8988T (cell line): ENCODE data around the gene TUBA3D.
"Not testable (repeated sequence)": the region's sequence is repeated elsewhere in the genome, so short reads cannot be mapped to it uniquely, and the experiment has no call there.

Experiments used
- DNase-seq: peaks from one replicate; pipeline ENCODE4 v3.0.0; 2011

TUBA3D gene

DNA sequence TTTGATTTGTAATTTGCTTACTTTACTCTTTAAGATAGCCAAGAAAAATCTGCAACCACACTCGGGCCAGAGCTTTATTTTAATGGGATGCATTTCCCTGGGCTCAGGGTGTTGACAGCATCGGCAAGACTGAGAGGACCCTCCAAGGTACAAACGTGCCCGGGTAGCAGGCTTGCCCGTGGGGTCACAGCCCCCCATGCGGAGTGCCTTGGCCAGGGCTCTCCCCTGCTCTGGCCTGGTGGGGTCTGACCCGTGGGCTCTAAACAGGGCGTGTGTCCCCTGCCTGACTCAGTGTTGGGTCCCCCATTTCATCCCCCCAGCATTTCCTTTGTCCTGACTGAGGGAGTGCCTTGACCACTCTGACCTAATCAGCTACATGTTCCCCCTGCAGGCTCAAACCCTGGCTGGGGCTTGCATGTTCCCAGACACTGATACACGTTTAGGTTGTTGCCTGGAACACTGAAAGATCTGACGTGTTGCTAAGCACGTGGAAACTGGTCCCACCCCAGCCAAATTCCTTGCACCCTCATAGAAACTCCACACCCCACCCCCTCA lies 9.1 kb downstream of the TUBA3D start:
- DNase-seq: not testable (repeated sequence)

DNA sequence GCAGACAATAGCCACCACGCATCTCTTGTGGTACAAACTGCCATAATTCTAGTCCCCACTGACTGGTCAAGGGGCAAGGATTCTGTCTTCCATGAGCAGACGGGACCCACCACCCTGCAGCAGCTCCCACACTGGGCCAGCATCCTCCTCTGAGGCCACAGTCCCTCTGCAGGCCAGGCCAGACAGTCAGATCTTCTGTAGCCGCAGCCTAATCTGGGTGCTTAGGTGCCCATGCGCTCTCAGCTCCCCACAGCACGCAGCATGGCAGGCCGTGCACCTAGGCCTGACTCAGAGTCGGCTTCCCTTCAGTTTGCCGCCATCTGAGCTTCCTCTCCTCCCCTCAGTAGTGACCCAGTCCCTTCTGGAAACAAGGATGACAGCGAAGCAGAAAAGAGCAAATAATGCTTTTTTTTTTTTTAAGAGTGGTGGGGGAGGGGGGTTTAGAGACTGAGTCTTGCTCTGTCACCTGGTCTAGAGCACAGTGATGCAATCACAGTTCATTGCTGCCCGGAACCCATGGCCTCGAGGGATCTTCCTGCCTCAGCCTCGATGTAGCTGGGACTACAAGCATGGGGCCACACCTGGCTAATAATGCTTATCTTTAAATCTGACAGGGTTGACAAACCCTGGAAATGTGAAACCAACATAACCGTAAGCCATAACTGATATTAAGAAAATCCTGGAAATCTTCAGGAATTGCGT lies 10.4 kb downstream of the TUBA3D start:
- not testable (repeated sequence) for DNase-seq

DNA sequence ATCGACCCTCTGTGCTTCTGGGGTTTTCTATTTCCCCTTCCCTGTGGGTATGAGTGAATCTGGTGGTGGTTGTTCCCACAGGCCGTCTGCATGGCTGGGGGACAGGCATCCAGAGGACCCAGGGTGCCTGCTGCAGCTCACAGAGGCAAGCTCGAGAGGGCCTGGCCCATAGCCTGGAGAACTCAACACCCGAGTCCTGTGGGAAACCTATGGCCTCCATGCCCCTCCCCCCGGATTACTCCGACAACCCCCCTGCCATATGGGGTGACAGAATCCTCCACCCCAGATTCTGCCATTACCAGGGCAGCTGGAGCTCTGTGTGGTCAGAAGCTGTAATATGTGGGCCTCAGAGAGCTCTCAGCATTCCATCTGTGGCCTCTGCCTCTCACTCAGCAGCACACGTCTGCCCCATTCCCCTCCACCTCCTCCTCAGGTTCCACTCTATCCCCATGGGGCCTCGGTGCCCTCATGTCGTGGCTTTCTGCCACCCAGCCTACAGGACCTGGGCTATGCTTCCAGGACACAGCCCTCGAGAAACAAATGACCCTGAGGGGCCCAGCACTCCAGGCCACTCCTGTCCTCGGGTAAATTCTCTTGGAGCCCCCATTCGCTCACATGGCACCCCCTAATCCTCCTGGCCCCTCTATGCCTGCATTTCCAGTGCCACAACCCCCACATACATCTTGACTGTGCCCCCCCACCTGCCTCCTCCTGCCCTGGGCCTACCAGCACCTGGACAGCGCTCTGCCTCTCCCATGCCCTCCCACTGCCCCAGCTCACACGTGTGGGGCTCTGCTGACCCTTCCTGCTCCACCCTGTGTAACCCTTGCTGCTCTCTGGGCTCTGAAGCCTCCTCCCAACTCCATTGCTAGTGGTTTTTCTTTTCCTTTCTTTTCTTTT lies 12.6 kb downstream of the TUBA3D start:
- no peak for DNase-seq

DNA sequence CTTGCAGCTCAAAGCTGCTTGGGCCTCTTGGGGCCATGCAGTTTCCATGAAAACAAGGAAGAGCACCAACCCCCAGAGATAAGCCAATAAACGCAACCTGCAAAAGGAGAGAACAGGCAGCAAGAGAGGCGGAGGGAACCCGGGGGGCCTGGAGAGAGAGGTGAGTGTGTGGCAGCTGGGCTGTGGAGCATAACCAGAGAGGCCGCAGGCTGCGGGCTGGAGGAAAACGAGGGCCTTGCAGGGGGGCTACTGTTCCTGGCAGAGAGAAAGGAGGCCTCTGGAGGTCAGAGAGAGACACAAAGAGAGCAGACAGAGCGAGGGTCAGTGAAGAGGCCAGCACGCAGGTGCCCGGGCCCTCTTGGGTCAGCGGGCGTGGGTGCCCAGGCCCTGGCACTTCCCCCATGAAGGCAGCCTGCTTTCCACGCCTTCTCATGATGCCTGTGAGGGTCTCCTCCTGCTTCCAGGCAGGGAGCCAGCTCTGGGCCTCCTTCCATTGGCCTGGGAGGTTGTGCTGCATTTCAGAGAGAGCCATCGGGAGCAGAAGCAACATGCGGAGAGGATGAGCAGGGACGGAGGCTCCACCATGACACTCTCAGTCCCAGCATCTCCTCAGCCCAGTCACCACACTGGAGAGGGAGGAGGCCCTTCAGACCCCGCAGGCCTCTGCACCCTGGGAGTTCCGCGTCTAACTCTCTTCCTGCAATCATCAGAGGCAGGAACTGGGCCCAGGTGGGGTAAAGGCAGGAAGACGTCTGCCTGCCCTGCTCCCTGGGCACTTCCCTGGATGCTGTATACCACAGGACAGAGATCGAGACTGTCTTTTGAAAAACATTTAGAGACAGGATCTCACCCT lies 14.9 kb downstream of the TUBA3D start:
- DNase-seq: not testable (repeated sequence)

DNA sequence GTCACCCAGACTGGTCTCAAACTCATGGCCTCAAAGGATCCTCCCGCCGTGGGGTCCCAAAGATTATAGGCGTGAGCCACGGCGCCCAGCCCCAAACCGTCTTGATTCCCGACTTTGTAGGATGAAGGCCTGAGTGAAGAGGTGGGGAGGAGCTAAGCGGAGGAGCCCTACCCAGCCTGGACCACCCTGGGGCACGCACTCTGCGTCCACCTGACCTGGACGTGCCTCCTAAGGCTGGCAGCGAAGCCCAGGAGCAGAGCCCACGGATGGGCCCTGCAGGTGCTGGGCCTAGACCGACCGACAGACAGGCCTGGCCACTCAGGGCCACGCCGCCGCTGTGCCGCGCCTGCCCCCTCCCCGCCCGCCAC lies 15.5 kb downstream of the TUBA3D start:
- not testable (repeated sequence) for DNase-seq

DNA sequence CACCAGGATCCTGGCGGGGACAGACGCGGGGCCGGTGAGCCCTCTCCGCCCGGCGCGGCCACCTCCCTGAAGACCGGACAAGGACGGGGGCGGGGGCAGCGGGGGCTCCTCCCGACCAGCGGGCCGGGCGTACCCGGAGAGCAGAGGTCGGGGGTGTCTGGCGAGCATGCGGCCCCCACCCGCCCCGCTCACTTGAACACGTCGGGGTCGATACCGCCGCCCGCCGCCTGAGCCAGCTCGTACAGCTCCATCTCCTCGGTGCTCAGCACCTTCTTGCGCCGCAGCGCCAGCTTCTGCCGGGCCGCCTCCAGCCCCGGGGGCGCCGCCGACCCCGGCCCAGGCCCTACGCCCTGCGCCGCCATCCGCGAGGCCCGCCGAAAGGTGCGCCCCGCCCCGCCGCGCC lies 16.1 kb downstream of the TUBA3D start, which contains the start of gene MZT2A:
Gene MZT2A (minus strand): TSS at position 383 of the 403 bp plus-strand sequence. CDS start 21 bp downstream, at position 362.
- DNase-seq: not testable (repeated sequence)

DNA sequence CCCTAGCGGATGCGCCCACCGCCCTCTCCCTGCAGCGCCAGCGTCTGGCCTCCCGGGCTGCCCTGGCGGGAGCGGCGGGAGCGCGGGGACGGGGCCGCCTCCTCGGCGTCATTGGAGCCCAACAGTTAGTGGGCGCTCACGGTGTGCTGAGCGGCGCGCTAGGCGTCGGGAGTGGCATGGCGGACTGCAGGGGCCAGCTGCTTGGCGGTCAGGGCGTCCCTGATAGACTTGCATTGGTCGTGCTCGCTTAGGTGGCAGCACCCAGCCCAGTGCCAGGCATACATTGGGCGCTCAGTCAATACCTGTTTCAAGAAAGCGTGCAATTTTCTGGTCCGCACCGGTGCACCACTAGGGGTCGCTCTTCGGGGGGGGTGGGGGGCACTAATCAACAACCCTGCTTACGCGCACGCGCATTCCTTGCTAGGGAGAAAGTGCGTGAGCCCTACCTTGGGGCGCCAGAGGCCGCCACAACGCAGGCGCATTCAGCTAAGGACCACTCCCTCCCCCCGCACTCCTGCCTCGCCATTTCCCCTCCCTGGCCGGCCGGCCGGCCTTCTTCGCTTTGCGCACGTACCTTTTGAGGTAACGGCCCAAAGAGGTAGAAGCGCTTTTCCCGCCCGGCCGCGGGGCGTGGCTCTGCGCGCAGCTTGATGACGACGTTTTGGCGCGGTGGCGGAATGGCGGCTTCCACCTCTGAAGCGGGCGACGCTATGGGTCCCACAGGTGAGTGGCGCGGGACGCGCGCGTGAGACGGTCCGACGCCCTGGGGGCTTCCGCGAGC lies 16.7 kb downstream of the TUBA3D start:
- DNase-seq: peak; percentile 91

DNA sequence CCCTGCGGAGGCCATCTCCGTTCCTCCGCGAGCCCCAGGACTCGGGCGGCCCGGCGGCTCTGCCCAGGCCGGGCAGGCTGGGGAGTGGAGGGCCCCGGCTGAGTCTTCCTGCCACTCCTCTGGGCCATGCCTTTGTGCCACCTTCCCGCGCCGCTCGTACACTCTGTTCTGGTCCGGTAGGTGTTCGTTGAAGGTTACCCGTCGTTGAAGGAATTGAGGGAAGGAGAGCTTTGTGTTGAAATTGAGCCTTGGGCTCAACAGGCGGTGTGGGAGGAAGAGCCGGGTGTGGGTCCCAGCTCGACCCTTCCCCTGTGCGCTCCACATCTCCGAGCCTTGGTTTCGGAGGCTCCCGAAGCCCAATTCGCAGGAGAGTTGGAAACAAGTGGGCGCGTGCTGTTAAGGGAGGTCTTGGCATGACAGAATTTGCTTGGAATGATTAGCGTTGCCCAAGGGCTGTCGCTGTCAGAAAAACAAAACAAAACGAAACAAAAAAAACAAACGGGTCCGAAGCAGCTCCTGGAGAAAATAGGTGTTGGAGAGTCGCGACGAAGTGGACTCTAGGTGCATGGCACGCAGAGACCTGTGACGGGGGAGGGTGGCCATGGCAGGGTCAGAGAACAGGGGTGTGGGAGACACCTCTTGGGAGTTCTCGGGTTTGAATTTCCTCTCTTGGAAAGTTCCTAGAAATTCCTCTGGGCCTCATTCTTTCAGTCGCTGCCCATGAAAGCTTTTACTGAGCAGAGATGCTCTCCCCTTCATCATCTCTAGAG lies 17.5 kb downstream of the TUBA3D start:
- DNase-seq: no peak

DNA sequence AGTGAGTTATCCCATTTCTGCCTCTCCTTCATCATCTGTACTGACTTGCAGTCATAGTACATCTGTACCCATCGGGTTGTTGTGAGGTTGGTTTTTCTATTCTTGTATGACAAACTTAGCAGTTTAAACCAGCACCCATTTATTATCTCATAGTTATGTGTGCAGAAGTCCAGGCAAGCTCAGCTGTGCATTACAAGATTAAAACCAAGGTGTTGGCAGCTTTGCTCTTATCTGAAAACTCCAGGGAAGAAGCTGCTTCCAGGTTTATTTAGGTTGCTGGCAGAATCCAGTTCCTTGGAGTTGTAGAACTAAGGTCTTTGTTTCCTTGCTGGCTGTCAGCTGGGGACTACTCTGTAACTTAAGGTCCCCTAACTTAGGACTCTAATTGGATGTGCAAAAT lies 19.6 kb downstream of the TUBA3D start:
- not testable (repeated sequence) for DNase-seq

DNA sequence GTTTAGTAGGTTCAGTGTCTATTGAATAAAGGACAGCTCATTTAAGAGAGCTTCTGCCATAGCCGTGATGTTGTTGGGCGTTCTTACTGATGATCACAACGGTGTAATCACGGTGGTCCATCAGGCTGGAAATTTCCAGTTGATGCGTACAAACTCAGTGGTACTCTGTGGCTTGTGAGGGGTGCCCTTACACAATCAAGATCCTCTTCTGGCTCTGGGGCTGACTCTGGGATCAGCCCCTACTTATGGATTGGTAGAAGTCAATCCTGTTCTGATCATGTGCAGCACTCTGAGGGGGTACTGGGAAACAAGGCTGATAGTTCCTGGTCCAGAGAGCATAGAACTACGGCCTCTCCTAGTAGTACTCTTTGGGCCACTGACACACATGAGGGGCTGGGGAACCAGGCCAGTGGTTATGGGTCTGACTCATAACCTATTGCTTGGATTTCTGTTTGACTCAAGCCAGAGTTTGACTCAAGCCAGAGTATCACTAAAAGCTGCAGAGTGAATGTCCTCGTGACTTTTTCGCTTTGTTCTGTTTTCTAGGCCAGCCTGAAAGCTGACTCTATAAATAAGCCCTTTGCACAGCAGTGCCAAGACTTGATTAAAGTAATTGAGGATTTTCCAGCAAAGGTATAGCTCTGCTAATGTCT lies 22.5 kb downstream of the TUBA3D start:
- not testable (repeated sequence) for DNase-seq

DNA sequence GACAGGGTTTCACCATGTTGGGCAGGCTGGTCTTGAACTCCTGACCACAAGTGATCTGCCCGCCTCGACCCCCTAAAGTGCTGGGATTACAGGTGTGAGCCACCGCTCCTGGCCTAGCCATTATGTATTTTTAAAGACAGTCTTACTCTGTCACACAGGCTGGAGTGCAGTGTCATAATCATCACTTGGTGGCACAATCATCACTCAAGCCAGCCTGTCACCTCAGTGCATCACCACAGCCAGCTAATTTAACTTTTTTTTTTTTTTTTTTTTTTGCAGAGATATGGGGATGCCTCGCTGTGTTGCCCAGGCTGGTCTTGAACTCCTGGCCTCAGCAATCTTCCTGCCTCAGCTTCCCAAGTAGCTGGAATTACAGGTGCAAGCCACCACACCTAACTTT lies 27.7 kb downstream of the TUBA3D start:
- DNase-seq: not testable (repeated sequence)

DNA sequence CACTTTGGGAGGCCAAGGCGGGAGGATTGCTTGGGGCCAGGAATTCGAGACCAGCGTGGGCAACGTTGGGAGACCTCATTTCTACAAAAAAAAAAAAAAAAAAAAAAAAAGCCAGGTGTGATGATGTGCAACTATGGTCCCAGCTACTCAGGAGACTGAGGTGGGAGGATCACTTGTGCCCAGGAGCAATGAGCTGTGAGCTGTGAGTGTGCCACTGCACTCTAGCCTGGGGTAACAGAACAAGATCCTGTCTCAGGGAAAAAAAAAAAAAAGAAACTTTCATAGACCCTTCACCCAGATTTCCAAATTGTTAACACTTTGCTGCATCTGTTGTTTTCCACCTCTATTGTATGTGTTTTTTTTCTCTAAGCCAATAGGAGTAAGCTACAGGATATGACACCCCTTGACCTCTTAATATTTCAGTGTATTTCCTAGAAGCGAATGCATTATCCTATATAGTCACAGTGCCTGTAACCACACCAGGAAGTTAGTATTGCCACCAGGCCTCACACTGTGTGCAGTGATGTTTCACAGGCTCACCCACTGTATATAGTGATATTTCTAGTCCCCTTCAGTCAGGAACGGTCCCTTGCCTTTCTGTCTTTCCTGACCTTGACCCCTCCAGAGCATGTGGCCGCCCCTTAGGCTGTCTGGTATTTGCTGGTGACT lies 28.3 kb downstream of the TUBA3D start:
- DNase-seq: not testable (repeated sequence)

DNA sequence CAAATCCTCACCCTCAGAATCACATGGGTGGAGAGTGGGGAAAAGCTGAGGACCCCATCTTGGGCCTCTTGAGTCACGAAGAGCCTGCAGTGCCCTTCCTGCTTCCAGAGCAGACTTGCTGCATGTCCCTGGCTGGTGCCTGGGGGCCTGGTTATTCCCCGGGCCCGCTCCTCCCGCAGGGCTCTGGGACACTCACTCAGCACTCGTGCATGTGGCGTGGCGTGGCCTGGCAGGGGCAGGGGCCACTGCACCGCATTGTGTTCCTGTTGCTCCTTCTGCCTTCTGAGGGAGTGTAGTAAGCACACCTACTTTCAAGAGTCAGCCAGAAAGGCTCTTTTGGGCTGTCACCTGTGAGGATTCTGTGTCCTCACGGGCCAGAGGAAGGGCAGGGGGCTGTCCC lies 33.7 kb downstream of the TUBA3D start:
- DNase-seq: no peak

DNA sequence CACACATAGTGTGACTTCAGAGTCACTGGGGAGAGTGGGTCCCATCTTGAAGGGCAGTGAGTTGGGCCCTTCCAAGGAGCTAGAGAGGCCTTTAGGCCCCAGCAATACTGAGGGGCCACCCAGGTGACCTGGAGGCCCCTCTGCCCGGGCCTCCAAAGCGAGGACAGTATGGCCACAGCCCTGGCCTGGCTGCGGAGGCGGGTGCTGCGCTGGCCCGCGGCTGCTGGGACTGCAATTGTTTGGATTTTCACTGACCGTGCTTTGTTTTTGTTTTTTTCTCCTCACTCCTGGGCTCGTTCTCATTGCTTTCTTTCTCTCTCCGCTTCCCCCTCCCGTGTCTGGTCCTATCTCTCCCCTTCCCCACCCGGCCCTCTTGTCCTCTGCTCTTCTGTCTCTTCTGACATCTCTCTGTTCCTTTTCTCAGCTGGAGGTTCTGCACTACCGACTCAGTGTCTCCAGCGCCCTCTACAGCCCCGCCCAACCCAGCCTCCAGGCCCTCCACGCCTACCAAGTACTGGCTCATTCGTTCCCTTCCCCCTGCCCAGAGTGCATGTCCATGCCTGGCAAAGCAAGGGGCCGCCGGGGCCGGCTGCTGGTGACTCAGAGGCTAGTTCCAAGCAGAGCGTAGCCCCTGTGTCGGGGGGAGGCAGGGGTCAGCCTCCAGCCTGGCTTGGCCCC lies 35.5 kb downstream of the TUBA3D start:
- not testable (repeated sequence) for DNase-seq

DNA sequence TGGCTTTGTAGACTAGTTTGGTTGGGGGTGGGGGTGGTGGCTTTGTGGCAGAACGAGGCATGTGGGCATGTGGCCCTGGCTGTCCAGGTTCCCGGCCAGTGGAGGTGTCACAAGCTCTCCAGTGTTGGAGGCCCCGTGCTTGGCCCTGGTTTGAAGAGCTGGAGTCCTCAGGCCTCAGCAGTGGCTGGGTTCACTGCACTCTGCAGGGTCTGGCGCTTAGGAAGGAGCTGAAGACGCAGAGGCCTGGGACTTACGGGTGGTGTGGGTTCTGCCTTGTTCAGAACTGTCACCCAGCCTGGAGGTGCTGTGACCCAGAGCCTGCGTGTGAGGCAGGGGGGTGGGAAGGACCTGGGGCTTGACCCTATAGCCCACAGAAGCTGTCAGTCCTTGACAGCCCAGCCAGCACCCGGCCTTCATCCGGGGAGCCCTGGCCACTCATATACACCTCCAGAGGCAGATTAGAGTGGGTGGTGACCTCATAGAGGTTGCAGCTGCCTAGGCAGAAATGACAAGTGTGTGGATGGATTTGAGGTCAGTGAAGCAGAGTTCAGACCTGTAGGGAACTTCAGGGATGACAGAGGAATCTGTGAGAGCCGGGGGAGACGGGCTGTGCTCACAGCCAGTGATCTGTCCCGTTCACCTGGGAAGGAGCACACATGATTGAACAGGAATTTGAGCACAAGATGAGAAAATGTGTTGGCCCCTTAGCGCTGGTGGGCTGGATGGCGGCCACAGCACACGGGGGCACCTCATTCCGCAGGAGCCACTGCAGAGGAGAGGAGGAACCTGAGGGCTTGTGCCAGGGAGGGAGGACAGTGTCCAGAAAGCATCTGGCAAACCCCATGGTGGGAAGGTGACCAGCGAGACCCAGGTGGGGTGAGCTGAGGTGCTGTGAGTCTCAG lies 36.3 kb downstream of the TUBA3D start:
- DNase-seq: not testable (repeated sequence)

DNA sequence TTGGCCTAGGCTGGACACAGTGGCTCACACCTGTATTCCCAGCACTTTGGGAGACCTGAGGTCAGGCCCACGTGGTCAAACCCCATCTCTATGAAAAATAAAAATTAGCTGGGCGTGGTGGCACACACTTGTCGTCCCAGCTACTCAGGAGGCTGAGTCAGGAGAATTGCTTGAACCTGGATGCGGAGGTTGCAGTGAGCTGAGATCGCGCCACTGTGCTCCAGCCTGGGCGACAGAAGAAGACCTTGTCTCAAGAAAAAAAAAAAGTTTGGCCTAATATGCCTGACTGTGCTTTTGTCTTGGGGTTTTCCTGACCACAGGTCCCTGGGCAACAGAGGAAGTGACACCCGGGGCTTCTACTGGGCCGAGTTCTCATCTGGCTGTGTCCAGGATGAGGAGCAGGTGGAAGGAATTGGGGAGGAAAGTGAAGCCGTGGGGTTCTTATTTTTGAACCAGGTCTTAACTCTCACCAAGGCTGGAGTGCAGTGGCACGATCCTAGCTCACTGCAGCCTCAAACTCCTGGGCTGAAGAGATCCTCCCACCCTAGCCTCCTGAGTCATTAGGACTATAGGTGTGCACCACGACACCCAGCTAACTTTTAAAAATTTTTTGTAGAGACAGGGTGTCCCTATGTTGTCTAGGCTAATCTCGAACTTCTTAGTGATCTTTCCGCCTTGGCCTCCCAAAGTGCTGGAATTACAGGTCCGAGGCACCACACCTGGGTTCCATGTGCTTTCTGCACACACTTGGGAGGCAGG lies 38.7 kb downstream of the TUBA3D start:
- DNase-seq: not testable (repeated sequence)

DNA sequence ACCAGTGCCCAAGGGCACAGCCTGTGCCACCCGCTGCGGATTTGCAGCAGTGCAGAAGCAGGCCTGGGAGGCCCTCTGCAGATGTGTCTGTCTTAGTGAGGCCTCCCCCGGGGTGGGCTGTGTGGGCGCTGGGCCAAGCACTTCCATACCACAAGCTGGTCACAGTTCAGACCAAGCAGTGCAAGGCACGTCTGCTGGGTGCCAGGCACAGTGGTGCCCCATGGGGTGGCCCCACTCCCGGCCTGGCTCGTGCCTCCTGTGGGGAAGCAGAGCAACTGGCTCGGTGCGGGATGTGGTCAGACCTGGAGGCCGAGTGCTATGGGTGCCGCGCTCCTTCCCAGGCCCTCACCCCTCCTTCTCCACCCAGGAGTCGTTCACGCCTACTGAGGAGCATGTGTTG lies 39.3 kb downstream of the TUBA3D start:
- not testable (repeated sequence) for DNase-seq
